Endothelial cell of umbilical vein (primary cell): ENCODE measurements around the gene NACAD. TPM values are rescaled to one million over a fixed set of nuclear protein-coding genes. Genes with fewer than 3 reads are reported as not detected.

Experiments used
- BruUV-seq: library from RNA; stranded (reverse); fragments of 400-500 nt; replicated peaks from 2 replicates; lab custom pipeline; 2021; lab: Mats Ljungman, UMichigan
- CTCF ChIA-PET: fragments of 300-600, 350-600 bp; sonication (Branson Sonifier 250); formaldehyde crosslinking; loops from one replicate; lab custom pipeline; 2021; ENCODE audit warnings: antibody characterized with exemption, inconsistent platforms; lab: Charles Lee
- POLR2A ChIA-PET: fragments of 300-600, 350-600 bp; sonication (Branson Sonifier 250); formaldehyde crosslinking; loops from one replicate; lab custom pipeline; 2021; ENCODE audit warnings: antibody characterized with exemption, inconsistent platforms; lab: Charles Lee
- DNase-seq: peaks from one replicate; pipeline ENCODE4 v3.0.0-alpha.2; 2011; ENCODE audit warnings: low read depth, low spot score
- FAIRE-seq: peaks from 2 replicates; lab custom pipeline; 2011; peaks lifted over from hg19 to GRCh38; lab: Jason Lieb, UNC
- H2AFZ ChIP-seq: 2 replicates; pipeline ENCODE4 v1.6.0; 2012; ENCODE audit warnings: low read depth, low read length, control low read depth, inconsistent platforms
- H3K27ac ChIP-seq: 2 replicates; pipeline ENCODE4 v1.5.1; 2011; ENCODE audit warnings: low read depth, mild to moderate bottlenecking, control low read depth, low read length, moderate library complexity; ENCODE audit not compliant: insufficient read depth
- H3K27me3 ChIP-seq, 2 experiments: 2 replicates each; pipeline versions ENCODE4 v1.6.0 to v1.6.1; 2011; ENCODE audit warnings: low read length in 2 of 2, mixed read lengths in 1 of 2; ENCODE audit not compliant: control insufficient read depth in 2 of 2, insufficient read depth in 2 of 2
- H3K36me3 ChIP-seq, 2 experiments: 2 replicates in 1 of 2; 3 replicates in 1 of 2; pipeline ENCODE4 v1.5.1; 2011; ENCODE audit warnings: low read length in 2 of 2, mild to moderate bottlenecking in 1 of 2, moderate library complexity in 1 of 2; ENCODE audit not compliant: control insufficient read depth in 2 of 2, insufficient read depth in 2 of 2; ENCODE audit errors: extremely low read depth in 1 of 2
- H3K4me1 ChIP-seq: 3 replicates; pipeline ENCODE4 v1.5.1; 2011; ENCODE audit warnings: mild to moderate bottlenecking, low read length; ENCODE audit not compliant: control insufficient read depth, insufficient read depth; ENCODE audit errors: extremely low read depth
- H3K4me2 ChIP-seq: 2 replicates; pipeline ENCODE4 v1.6.1; 2011; ENCODE audit warnings: low read length, control low read depth, mixed read lengths; ENCODE audit not compliant: insufficient read depth
- H3K4me3 ChIP-seq, 3 experiments: fragments of 200-600 bp in 1 of 3; sonication (generic), shearing (Covaris generic) in 1 of 3; replicated peaks in 1 of 3; 2 replicates each; pipeline ENCODE4 v1.5.1; 2011 to 2016; ENCODE audit warnings: control low read depth in 3 of 3, low read length in 3 of 3, mild to moderate bottlenecking in 2 of 3, inconsistent platforms in 1 of 3, low read depth in 1 of 3, moderate library complexity in 1 of 3; ENCODE audit not compliant: insufficient read depth in 1 of 3
- H3K79me2 ChIP-seq: 2 replicates; pipeline ENCODE4 v1.6.0; 2012; ENCODE audit warnings: low read length, inconsistent platforms; ENCODE audit not compliant: control insufficient read depth, insufficient read depth
- H3K9ac ChIP-seq: replicated peaks from 2 replicates; pipeline ENCODE3; 2011; ENCODE audit warnings: low read length, control low read depth; ENCODE audit not compliant: insufficient read depth; ENCODE audit errors: extremely low read depth
- H3K9me1 ChIP-seq: replicated peaks from 3 replicates; pipeline ENCODE4 v1.6.0; 2011; ENCODE audit warnings: mild to moderate bottlenecking, low read length; ENCODE audit not compliant: control insufficient read depth, insufficient read depth; ENCODE audit errors: extremely low read depth
- H3K9me3 ChIP-seq: replicated peaks from 2 replicates; pipeline ENCODE4 v1.5.1; 2012; ENCODE audit warnings: low read length, inconsistent platforms; ENCODE audit not compliant: control insufficient read depth, insufficient read depth
- H4K20me1 ChIP-seq: replicated peaks from 2 replicates; pipeline ENCODE3; 2011; ENCODE audit warnings: mild to moderate bottlenecking, low read length; ENCODE audit not compliant: control insufficient read depth, insufficient read depth; ENCODE audit errors: extremely low read depth
- CTCF ChIP-seq, 2 donors: IDR thresholded peaks; 1 replicate in 1 of 2; 2 replicates in 1 of 2; pipeline ENCODE4 v1.5.1; 2011; ENCODE audit warnings: low read length in 2 of 2, mild to moderate bottlenecking in 2 of 2, moderate library complexity in 2 of 2, control low read depth in 1 of 2, inconsistent platforms in 1 of 2, low read depth in 1 of 2; ENCODE audit not compliant: insufficient read depth in 1 of 2; ENCODE audit errors: extremely low read depth in 1 of 2
- EZH2 ChIP-seq: IDR thresholded peaks from 2 replicates; pipeline ENCODE4 v1.6.1; 2012; ENCODE audit warnings: borderline replicate concordance, low read depth, mild to moderate bottlenecking, moderate library complexity, low read length, inconsistent platforms; ENCODE audit not compliant: severe bottlenecking
- FOS ChIP-seq: IDR thresholded peaks from 2 replicates; pipeline ENCODE4 v1.6.1; 2011; ENCODE audit warnings: mild to moderate bottlenecking, low read length, moderate library complexity, borderline replicate concordance; ENCODE audit not compliant: insufficient read depth
- GATA2 ChIP-seq: IDR thresholded peaks from 2 replicates; pipeline ENCODE4 v1.7.0; 2011; ENCODE audit warnings: low read depth, mild to moderate bottlenecking, moderate library complexity, mixed read lengths, low read length; ENCODE audit not compliant: insufficient read length, insufficient read depth
- JUN ChIP-seq: IDR thresholded peaks from 2 replicates; pipeline ENCODE4 v1.6.1; 2011; ENCODE audit warnings: borderline replicate concordance, low read depth; ENCODE audit not compliant: insufficient read length, insufficient read depth
- MAX ChIP-seq: IDR thresholded peaks from 2 replicates; pipeline ENCODE4 v1.6.1; 2011; ENCODE audit not compliant: insufficient read depth, insufficient read length
- MYC ChIP-seq: IDR thresholded peaks from one replicate; pipeline ENCODE4 v1.6.1; 2011; ENCODE audit warnings: mild to moderate bottlenecking, low read depth, low read length
- POLR2A ChIP-seq: IDR thresholded peaks from 2 replicates; pipeline ENCODE4 v1.6.1; 2012; ENCODE audit warnings: low read depth, mild to moderate bottlenecking, control low read depth, low read length
- POLR2AphosphoS5 ChIP-seq: IDR thresholded peaks from 2 replicates; pipeline ENCODE4 v1.6.1; 2012; ENCODE audit warnings: low read depth, mild to moderate bottlenecking, control low read depth, low read length, moderate library complexity; ENCODE audit not compliant: insufficient read depth
- dilution Hi-C: fragments of 300-500 bp; cut with MboI; formaldehyde crosslinking; loops from one replicate; pipeline ENCODE4 v1.15.0; 2019; ENCODE audit warnings: low sequenced_read_pairs; ENCODE audit not compliant: extremely low pct_ligation_motif_present
- intact Hi-C: fragments of 100-400 bp; cut with micrococcal nuclease; formaldehyde crosslinking; loops from one replicate; pipeline ENCODE4 v1.10.0; 2022
- polyA plus RNA-seq, 4 experiments: library from polyadenylated mRNA; depleted of rRNA in 3 of 4; stranded (reverse) in 3 of 4; unstranded in 1 of 4; fragments of >200 nt; gene quantifications; 2 replicates each; pipeline versions ENCODE4 v1.2.1 to v1.2.3, GENCODE V29; 2011 to 2012; ENCODE audit warnings: missing spikeins in 1 of 4
- total RNA-seq: library from RNA; stranded (reverse); gene quantifications from 2 replicates; pipeline ENCODE4 v1.2.3, GENCODE V29; 2021

Gene NACAD
- total and polyA plus RNA-seq, 2 donors (not counting 3 experiments of a cell fraction or from before 2014, with no cell fraction given): 1.4 to 6.6 TPM

DNA sequence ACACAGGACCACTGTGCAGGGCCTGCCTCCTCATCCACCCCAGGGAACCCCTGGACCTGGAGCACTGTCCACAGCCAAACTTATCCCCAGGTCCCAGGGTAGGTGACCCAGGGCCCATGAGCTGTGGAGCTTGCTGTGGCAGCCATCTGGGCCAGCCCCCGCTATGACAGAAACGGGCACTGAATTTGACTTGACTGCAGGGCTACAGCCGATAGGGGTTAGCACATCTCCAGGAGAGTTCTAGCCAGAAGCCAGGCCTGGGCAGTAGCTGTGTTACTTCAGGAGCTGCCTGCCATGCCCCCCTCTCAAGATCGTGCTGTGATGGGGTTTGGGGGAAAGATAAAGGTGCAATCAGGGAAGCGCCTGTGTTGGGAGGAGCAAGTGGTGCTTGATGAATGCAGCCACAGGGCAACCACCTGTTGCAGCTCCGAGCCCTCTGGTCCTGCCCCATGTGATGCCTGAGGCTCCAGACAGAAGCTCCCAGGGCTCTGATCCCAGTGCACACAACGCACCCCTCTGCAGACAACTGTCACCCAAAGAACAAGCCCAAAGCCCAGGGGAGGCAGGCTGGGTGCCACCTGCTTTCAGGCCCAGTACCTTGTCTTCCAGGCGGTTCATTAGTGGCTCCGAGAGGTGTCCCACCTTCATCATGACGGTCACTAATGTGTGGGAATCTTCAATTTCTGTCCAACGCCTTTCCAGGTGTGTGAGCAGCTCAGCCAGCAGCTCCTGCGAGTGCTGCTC, 16.2 kb upstream of the NACAD start:
- FAIRE-seq (no peak), DNase-seq (no peak)
- H4K20me1 ChIP-seq: no peaks in the 10 kb centered on the region
- peaks cover 29% of the 10 kb centered on the region for H3K79me2 ChIP-seq
- dilution Hi-C loops: no loop called here
- no peak overlapping the region for H3K9ac ChIP-seq
- H2AFZ ChIP-seq: no peak overlapping the region
- no peaks in the 10 kb centered on the region for H3K27me3 ChIP-seq
- no peak overlapping the region for H3K27ac ChIP-seq
- H3K4me1 ChIP-seq: peaks cover 4% of the 10 kb centered on the region
- no peaks in the 10 kb centered on the region for H3K9me3 ChIP-seq
- POLR2A ChIA-PET: interaction anchor here (0.6 kb wide), 1 partner anchor 741 kb away, joined by 5 read pairs; no protein-coding TSS in a partner anchor
- BruUV-seq: no TSS peak
- no peak overlapping the region for H3K4me2 ChIP-seq
- CTCF ChIA-PET: interaction anchor here (1.2 to 1.4 kb wide), 2 partner anchors 28 to 132 kb away, joined by 3 to 6 read pairs; no protein-coding TSS in a partner anchor
- intact Hi-C loops: no loop called here
- peaks cover 17 to 73% of the 10 kb centered on the region in 2 experiments for H3K36me3 ChIP-seq
- TF ChIP-seq FOS (no peak), EZH2 (no peak), MYC (no peak), GATA2 (no peak), JUN (no peak), POLR2A (no peak), POLR2AphosphoS5 (no peak), MAX (no peak), CTCF (IDR thresholded peaks at IDR 0.05; ENCODE audit: extremely low read depth in 1 of 2, insufficient read depth in 1 of 2, low read depth in 1 of 2, low read length in 2 of 2) (no peak)
- no peak overlapping the region for H3K4me3 ChIP-seq
- H3K9me1 ChIP-seq: no peaks in the 10 kb centered on the region
